SHP77 (cell line): ENCODE measurements around the gene SMAD3.
"Not testable (repeated sequence)": the region's sequence is repeated elsewhere in the genome, so short reads cannot be mapped to it uniquely, and the experiment has no call there.

Experiments used
- DNase-seq, 2 experiments: peaks; one replicate each; lab custom pipeline; 2025; lab: John Stamatoyannopoulos, UW

Gene SMAD3

GRCh38 chr15:67142767-67143100 is 77.3 kb downstream of the SMAD3 start:
- DNase-seq, result no peak

- DNase-seq, result no peak
These were observed 78.2 kb downstream of the SMAD3 start for GRCh38 chr15:67143646-67144045.

- no peak for DNase-seq
These were observed 79.4 kb downstream of the SMAD3 start for GRCh38 chr15:67144609-67145311.

DNA sequence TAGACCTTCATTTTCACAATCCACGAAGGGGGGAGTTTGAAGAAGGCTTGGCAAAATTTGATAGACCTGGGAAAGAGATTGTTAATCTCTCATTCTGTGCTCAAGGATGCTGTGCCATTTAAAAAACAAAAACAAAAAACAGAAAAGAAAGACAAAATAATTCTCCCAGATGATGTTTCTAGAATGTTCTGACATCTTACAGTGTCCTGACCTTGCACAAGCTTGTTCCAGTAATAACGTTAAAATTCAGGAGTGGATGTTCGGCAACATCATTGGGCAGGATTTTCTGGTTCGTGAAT is 79.9 kb downstream of the SMAD3 start:
- no peak for DNase-seq

- no peak for DNase-seq
These were observed 80.3 kb downstream of the SMAD3 start for GRCh38 chr15:67145710-67146109.

DNA sequence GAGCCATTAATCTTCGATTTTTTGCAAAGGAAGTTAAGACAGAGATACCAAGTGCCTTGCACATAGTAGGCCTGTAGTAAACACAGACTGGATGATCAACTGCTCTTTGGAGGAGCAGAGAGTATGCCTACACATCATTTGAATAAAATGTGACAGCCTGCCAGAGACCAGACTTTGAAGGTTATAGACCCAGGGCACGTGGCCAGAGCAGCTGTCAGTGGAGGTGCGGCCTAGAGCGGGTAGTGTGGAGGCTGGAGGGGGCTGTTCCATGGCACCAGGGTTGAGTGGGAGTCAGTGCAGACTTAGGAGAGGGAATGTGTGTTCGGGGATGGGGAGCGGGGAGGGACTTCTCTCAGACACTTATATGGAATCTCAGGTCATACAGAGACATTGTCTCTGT is 80.8 kb downstream of the SMAD3 start:
- peak; percentile 5 to 22 for DNase-seq

DNA sequence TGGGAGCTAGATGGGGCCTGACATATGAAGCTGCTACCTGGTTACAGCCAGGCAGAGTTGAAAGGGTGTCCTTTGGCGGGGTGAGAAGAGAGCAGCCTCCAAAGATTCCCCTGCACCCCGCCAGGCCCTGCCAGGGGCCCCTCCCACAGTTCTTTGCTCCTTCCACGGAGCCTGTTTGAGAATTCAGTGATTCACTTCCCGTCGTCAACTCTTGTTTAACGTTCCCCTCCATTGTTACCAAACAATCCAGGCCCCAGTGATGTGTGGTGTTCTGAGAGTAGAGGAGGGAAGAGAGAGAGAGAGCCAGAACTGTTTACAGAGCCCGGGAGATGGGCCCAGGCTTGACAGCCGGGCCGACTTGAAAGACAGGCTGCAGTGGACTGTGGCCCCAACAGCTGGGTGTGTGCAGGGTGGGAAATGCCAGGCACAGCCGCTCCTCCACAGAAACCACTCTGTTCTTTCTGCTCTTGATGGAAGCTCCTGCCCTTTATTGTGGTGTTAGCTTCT is 81.5 kb downstream of the SMAD3 start:
- DNase-seq, result no peak

- DNase-seq, result no peak
These were observed 82.1 kb downstream of the SMAD3 start for GRCh38 chr15:67147396-67147949.

DNA sequence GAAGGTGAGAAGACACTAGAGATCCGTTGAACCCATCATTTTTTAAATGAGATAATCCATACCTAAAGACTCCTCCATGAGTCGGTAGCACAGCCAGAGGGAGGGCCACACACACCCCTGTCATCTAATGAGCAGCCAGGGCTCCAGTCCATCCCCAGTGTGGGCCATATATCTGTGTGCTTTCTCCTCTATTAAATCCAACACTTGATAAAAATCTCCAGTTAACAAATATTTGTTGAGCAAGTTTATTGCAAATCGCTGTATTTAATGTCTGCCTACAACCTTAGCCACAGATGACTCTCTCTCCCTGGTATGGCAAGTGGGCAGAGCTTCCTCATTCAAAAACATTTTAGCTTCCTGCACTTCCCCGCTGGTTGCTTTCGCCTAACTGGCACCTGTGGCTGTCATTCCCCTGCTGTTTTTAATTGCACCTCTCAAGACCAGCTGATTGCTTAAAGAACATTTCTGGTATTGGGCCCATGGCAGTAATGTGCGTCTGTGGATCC is 82.8 kb downstream of the SMAD3 start:
- no peak for DNase-seq

DNA sequence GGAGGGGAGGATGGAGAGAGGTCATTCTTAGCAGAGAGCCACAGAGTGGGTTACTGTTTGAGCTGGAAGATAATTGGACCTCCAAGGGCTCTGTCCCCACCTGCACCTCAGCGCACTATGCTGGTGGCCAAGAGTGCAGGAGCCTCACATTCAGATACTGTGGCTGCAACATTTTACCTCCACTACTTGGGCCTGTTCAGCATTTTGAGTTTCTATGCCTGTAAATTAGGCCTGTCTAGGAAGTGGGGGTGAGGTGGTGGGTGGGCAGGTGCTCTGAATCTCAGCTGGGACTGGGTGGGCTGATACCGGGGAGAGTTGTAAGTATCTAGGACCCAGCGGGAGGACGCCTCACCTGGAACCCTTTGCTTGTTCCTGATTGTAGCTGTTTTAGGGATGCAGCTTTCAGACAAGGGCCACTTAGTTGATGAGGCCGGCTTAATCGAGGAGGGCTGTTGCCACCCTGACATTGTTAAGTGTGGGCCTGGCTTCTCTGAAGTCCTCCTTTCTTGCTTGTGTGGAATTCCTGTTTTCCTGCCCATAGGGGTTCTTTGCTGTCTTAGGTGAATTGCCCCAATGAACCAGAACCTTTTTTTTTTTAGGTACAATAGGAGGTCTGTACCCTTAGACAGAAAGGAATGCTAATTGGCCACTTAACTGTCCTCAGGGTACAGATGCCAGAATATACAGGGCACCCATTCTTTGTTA is 83.8 kb downstream of the SMAD3 start:
- DNase-seq, result no peak

- DNase-seq, result no peak
These were observed 84.3 kb downstream of the SMAD3 start for GRCh38 chr15:67149773-67150022.

GRCh38 chr15:67150023-67150860 is 84.8 kb downstream of the SMAD3 start:
- peak in 1 of 2 experiments; percentile 13 for DNase-seq

DNA sequence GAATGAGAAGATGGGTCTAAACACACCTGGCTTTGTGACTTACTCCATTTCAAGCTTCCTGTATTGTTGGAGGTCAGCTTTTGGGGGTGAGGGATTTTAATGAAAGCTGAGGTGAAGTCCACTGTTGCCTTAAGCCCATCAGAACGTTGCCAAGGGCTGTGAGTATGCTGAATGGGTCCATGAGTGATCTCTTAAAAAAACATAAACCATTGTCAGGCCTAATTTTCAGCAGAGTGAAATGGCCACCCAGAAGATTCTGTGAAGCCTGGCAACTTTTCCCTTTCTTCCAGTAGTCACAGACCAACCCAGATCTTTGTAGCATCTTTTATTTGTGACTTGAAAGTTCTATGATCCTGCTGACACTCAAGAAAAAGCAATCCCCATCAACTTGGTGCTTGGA is 87.0 kb downstream of the SMAD3 start:
- no peak for DNase-seq

- not testable (repeated sequence) for DNase-seq
These were observed 87.6 kb downstream of the SMAD3 start for GRCh38 chr15:67153044-67153443.

DNA sequence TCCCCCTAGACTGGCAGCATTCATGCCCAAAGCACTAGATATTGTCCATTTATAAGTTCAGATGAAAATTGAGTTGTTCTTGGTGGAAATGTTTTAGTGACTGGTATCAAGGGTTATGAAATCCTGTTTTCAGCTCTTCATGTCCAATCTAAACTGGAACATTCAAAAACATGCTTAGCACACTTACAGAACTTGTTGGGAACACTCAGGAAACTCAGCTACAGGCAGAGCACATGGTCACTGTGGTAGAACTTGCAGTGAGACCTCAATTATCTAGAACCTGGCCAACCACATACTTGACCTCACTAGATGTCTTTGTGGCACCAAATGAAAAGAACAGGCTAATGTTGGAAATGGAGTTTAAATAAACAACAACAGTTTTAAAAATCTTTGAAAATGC is 88.8 kb downstream of the SMAD3 start:
- no peak for DNase-seq

GRCh38 chr15:67156426-67156825 is 91.0 kb downstream of the SMAD3 start:
- no peak for DNase-seq

DNA sequence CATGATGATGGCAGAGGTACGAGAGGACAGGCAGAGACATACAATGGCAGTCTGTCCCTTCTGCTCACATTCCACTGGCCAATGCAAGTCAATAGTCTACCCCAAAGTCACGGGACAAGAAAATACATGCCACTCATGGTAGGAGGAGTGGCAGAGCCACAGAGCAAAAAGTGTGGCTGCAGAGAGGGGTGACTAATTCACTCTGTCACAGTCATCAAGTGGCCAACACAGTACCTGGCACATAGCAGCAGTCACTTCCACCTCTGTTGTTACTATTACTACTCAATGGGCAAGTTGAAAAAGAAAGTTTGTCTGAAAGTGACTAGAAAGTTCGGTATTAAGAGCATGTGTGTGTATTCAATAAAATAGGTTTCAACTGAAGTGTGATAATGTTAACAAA is 91.4 kb downstream of the SMAD3 start:
- DNase-seq, result no peak

DNA sequence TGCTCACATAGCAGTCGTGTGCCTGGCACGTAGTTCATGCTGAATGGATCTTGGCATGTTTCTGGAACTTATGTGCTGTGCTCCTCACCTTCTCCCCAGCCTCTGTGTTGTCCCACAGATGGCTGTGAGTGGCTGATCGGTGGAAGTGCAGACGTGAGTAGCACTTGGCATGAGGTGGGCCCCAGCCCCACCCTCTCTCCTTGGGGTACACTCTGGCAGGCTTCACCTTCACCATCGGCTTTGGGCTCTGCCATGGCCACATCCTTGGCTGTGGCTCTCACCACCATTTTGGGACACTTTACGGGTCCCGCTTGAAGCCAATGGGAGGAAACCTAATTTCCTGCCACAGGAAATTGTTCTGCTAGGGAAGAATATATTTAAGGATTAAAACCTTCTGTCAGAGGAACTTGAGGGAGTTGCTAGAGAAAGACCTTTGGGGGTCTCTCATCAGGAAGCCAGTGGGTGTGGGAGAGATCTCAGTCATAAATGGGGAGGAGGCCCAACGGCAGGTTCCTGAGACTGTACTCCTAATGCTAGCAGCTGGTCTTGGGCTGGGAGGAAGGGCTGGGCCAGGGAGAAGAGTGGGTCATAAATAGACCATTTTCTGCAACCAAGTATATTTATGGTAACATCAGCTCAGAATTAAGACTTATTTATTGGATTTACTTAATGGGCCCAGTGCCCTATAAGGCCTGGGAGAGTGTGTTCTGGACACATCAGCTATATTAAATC is 92.3 kb downstream of the SMAD3 start:
- no peak for DNase-seq

GRCh38 chr15:67158367-67158766 is 93.0 kb downstream of the SMAD3 start:
- no peak for DNase-seq

- no peak for DNase-seq
These were observed 96.0 kb downstream of the SMAD3 start for GRCh38 chr15:67161412-67161811.

GRCh38 chr15:67161881-67162280 is 96.5 kb downstream of the SMAD3 start:
- no peak for DNase-seq

DNA sequence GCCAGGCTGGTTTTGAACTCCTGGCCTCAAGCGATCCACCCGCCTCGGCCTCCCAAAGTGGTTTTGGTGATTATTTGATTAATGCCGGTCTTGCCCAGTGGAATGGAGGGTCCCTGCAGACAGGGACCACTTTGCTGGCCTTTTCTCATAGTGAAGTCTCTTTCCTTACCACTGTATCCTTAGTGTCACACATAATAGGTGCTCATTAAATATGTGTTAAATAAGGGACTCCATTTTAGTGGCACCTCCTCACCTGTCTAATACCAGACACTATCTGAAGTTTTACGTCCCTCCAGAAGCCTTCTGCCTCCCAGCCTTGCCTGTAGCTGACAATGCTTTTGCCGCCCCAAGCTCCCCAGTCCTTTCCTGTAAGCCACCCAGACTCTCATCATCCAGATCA is 97.8 kb downstream of the SMAD3 start:
- no peak for DNase-seq
